DLD1 (cell line): Measurements from ENCODE around the gene MAB21L4.

Experiments
- in situ Hi-C: cut with HindIII; loops from 2 replicates; pipeline ENCODE4 v1.10.0; 2017; ENCODE audit warnings: low sequenced_read_pairs

MAB21L4 gene

GRCh38 chr2:240846309-240846708, 49.6 kb downstream of the MAB21L4 start:
- in situ Hi-C loops: loop anchor here (10.0 kb wide), 3 partner anchors 58 to 298 kb away; partner anchors contain the start of genes CROCC2 and PASK

GRCh38 chr2:240840435-240841060, 55.4 kb downstream of the MAB21L4 start:
- in situ Hi-C loops: loop anchor here (10.0 kb wide), 3 partner anchors 64 to 304 kb away; partner anchors contain the start of genes CROCC2 and PASK

GRCh38 chr2:240839152-240840143, 56.5 kb downstream of the MAB21L4 start:
- in situ Hi-C loops: loop anchor here (10.0 kb wide), 3 partner anchors 65 to 305 kb away; partner anchors contain the start of genes CROCC2 and PASK

- in situ Hi-C loops: no loop called here
Observed at GRCh38 chr2:240837621-240838020, 58.3 kb downstream of the MAB21L4 start.

DNA sequence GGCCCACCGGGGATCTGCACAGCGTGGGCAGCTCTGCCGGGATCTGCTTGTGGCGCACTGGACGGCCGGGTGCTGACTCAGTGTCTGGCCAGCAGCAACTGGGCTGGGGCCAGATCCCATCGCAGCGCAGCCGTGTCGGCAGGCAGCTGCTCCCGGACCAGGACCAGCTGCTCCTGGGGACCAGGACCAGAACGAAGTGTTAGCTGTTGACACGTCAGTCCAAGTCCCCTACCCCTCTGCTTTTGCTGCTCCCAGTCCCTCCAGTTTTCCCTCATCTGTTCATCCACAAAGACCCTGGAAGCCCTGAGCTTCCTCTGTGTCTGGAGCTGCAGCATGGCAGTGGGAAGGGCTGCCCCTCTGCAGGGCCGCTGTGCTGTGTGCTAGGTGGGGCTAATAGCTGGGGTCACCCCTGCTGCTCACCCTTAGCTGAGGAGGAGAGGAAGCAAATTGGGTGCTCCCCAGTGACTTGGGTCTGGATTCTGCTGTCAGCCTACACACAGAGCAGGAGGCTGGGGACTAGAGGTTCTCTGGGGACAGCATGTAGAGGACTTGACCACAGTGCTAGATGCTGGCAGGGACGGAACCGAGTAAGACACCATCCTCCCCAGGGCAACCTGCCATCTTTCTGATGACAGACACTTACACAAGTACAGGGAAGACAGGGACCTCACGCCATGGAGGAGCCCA, 59.0 kb downstream of the MAB21L4 start:
- in situ Hi-C loops: no loop called here
